HG03066 (cell line): ENCODE measurements around the gene RAB40C.

Experiments
- ATAC-seq: cut with Tn5 transposase; IDR thresholded peaks from one replicate; pipeline ENCODE4 v1.9.1; 2021; ENCODE audit warnings: low read depth; ENCODE audit not compliant: unreplicated experiment

RAB40C gene

DNA sequence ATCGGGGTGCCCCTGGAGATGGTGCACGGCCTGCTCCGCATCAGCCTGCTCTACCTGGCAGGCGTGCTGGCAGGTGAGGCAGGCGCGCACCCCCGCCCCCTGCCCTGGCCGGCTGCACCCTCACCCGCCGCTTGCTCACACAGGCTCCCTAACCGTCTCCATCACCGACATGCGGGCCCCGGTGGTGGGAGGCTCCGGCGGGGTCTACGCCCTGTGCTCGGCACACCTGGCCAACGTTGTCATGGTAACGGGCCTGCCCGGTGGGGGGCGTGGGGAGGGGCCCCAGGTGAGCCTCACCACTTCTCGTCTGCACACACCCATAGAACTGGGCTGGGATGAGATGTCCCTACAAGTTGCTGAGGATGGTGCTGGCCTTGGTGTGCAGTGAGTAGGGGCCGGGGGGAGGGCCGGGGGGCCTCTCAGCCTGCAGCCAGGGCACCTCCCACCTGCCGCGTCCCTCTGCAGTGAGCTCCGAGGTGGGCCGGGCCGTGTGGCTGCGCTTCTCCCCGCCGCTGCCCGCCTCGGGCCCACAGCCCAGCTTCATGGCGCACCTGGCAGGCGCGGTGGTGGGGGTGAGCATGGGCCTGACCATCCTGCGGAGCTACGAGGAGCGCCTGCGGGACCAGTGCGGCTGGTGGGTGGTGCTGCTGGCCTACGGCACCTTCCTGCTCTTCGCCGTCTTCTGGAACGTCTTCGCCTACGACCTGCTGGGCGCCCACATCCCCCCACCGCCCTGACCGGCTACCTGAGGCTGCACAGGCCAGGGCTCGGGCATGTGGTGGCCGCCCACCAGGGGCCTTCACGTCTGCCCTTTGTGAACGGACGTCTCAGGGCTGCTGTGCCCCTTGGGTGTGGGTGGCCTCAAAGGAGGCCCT lies 87.7 kb downstream of the RAB40C start:
- ATAC-seq: no peak

DNA sequence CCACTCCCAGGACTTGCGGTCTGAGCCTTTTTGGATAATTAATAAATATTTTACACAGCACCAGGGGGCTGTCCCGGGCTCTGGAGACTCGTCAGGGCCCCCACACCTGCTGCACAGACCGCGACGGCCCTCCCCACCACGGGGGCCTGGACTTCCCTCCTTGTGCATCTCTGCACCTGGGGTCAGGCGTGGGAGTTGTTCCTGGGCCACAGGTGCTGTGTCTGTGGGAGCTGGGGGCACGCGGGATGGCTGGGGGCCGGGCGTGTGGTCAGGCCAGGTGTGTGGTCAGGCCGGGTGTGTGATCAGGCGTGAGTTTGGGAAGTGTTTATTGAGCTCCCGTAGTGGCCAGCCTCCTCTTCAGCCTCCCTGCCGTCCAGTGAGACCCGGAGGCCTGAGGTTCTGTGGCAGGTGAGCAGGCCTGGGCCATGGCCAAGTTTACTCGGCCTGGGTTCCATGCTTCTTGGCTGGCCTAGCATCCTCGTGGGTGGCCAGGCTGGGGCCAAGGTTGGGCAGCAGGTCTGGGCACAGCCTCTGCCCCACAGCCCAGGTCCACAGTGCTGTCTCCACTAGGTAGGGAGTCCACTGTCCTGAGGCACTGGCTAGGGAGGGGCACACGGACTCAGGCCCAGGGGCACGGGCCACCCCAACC lies 88.5 kb downstream of the RAB40C start:
- no peak for ATAC-seq
